ENCODE measurements around the gene RNF40. TPM values are rescaled to one million over a fixed set of nuclear protein-coding genes. Genes with fewer than 3 reads are reported as not detected.

RNF40 gene
- total RNA-seq, 1 donor from 2014 or later = 100 TPM

DNA sequence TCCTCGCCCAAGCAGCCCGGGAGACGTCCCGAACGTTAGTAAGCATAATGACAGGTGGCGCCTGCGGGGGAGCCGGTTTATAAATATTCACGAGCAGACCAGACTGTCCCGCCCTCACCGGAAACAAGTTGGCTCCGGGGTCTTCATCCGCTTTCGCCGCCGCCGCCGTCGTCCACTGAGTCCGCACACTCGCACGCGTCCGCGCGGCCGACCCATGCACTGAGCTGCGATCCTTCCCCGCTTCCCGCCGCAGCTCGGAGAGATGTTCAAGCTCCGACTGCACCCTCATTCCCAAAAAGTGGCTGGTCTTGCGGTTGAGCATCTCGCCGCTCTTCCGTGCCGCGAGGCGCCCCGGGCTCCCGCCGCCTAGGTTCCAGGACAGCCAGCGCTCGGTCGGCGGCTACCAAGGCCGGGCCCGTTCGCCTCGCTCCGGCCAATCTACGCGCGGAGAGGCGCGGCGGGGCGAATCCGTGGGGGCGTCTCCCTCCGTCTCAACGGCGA, 645 bp upstream of the RNF40 start:
- Mint-ChIP-seq H3K9me3 (no peaks in the 10 kb centered on the region), H3K27me3 (no peaks in the 10 kb centered on the region), H3K4me3 (peak overlapping the region; percentile 97), H3K4me1 (peaks cover 22% of the 10 kb centered on the region), H3K36me3 (ENCODE audit: low read depth) (peaks cover 36% of the 10 kb centered on the region), H3K27ac (peak overlapping the region; percentile 83)
- intact Hi-C loops (cut with micrococcal nuclease) = loop anchor here (5.0 kb wide), 2 partner anchors 104 to 131 kb away; partner anchors contain the start of genes BCL7C and FBRS
- DNase-seq = peak; percentile 83

DNA sequence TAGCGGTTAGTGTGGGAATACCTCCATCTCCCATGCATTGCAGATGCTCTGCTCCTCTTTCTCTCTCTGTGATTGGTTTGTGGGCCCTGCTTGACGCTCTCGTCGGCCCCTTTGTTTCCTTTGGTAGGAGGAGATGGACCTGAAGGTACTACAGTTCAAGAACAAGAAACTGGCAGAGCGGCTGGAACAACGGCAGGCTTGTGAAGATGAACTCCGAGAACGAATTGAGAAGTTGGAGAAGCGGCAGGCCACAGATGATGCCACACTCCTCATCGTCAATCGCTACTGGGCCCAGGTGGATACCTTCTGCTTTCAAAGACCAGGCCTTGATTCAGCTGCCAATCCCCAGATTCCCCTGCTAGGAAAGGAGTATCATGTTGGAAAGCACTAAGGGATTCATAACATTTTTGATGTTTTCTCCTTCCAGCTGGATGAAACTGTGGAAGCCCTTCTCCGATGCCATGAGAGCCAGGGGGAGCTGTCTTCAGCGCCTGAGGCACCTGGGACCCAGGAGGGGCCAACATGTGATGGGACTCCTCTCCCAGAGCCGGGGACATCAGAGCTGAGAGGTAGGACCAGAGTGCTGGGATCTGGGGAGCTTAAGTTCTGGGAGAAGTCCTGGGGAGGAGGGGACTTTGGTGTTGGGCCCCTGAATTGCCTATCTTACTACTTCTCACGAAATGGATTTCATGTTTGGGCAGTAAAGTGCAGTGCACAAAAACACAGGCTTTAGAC, 1.0 kb downstream of the RNF40 start:
- Mint-ChIP-seq H3K4me1 (peaks cover 22% of the 10 kb centered on the region), H3K36me3 (ENCODE audit: low read depth) (peaks cover 42% of the 10 kb centered on the region), H3K4me3 (peak overlapping the region; percentile 97), H3K27ac (peak overlapping the region; percentile 83), H3K27me3 (no peaks in the 10 kb centered on the region), H3K9me3 (no peaks in the 10 kb centered on the region)
- DNase-seq = no peak
- intact Hi-C loops (cut with micrococcal nuclease) = loop anchor here (1.0 to 5.0 kb wide), 8 partner anchors 12 to 270 kb away; partner anchors contain the start of genes BCL7C, FBRS, PHKG2 and STX4

DNA sequence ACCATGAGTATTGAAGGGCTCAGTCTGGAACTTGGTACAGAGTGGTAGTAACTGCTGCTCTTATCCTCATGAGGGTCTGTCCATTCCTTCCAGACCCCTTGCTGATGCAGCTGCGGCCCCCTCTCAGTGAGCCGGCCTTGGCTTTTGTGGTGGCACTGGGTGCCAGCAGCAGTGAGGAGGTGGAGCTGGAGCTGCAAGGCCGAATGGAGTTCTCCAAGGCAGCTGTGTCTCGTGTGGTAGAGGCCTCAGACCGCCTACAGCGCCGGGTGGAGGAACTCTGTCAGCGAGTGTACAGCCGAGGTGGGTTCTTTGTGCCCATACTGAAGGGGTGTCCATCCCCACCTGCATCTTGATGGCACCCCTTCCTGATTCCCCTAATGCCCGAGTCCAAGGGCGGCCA, 2.0 kb downstream of the RNF40 start:
- peak overlapping the region; percentile 97 for H3K4me3 Mint-ChIP-seq
- no peak overlapping the region for H3K27ac Mint-ChIP-seq
- intact Hi-C loops (cut with micrococcal nuclease) = loop anchor here (5.0 kb wide), 2 partner anchors 107 to 128 kb away; partner anchors contain the start of genes BCL7C and FBRS

DNA sequence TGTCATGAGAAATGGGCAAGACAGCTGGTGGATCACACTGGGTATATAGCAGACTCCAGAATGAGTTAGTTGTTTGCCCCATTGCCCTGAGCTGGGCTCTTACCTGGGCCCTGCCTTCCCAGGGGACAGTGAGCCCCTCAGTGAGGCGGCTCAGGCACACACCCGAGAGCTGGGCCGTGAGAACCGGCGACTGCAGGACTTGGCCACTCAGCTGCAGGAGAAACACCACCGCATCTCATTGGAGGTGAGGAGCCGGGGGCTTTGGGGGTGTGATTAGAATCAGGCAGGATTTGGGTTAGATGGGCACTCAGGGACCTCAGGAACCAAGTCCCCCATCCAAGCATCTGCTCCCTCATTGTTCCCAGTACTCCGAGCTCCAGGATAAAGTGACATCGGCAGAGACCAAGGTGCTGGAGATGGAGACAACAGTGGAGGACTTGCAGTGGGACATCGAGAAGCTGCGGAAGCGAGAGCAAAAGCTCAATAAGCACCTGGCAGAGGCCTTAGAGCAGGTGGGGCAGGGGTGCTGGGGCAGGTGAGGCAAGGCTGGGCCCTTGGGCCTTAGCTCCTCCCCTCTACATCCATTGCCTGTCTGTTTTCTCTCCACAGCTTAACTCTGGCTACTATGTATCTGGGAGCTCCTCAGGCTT, 2.8 kb downstream of the RNF40 start:
- intact Hi-C loops (cut with micrococcal nuclease) = loop anchor here (5.0 kb wide), 2 partner anchors 108 to 127 kb away; partner anchors contain the start of genes BCL7C and FBRS
- Mint-ChIP-seq H3K9me3 (no peaks in the 10 kb centered on the region), H3K27me3 (no peaks in the 10 kb centered on the region), H3K27ac (no peak overlapping the region), H3K36me3 (ENCODE audit: low read depth) (peaks cover 50% of the 10 kb centered on the region), H3K4me3 (no peak overlapping the region), H3K4me1 (peaks cover 24% of the 10 kb centered on the region)
- DNase-seq = no peak

More for the DNA sequence above, 2.0 kb downstream of the RNF40 start:
- H3K36me3 Mint-ChIP-seq (ENCODE audit: low read depth) = peaks cover 46% of the 10 kb centered on the region
- H3K4me1 Mint-ChIP-seq = peaks cover 23% of the 10 kb centered on the region
- H3K27me3 Mint-ChIP-seq = no peaks in the 10 kb centered on the region
- DNase-seq = no peak
- H3K9me3 Mint-ChIP-seq = no peaks in the 10 kb centered on the region

DNA sequence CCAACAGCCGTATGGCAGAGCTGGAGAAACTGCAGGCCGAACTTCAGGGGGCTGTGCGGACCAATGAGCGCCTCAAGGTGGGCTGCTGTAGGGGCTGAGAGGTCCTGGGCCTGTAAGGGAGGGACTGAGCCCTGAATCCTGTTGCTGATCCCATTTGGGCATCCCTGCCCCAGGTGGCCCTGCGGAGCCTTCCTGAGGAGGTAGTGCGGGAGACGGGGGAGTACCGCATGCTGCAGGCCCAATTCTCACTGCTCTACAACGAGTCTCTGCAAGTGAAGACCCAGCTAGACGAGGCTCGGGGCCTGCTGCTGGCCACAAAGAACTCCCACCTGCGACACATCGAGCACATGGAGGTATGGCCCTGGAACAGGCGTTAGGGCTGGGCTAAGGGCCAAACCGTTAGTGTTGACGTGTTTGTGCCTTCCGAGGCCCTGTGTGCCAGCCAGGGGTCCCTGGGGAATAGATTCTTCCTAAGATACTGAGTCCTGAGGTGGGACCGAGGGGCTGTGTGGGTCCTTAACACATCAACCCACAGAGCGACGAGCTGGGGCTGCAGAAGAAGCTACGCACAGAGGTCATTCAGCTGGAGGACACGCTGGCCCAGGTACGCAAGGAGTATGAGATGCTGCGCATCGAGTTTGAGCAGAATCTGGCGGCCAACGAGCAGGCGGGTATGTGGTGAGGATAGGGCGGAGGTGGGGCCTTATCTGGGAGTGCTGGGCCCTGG, 4.2 kb downstream of the RNF40 start:
- Mint-ChIP-seq H3K4me1 (peaks cover 14% of the 10 kb centered on the region), H3K36me3 (ENCODE audit: low read depth) (peaks cover 59% of the 10 kb centered on the region), H3K9me3 (no peaks in the 10 kb centered on the region), H3K27me3 (no peaks in the 10 kb centered on the region), H3K27ac (no peak overlapping the region), H3K4me3 (no peak overlapping the region)
- intact Hi-C loops (cut with micrococcal nuclease) = no loop called here
- no peak for DNase-seq

DNA sequence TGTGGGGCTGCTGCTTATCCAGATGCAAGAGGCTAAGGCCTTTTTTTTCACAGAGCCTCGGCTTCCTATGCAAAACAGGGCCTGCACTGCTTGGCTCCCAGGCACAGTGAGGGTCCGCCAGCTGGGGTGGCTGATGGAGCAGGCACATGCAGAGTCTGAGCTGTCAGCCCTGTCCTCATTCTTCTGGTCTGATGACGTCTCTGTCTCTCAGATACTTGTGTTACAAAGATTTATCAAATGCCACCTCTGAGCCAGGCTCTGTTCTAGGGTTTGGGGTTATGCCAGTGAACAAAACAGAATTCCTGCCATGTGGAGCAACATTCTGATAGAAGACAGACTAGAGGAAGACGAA, 4.8 kb downstream of the RNF40 start:
- intact Hi-C loops (cut with micrococcal nuclease) = no loop called here
- Mint-ChIP-seq H3K36me3 (ENCODE audit: low read depth) (peaks cover 62% of the 10 kb centered on the region), H3K4me3 (no peak overlapping the region)

DNA sequence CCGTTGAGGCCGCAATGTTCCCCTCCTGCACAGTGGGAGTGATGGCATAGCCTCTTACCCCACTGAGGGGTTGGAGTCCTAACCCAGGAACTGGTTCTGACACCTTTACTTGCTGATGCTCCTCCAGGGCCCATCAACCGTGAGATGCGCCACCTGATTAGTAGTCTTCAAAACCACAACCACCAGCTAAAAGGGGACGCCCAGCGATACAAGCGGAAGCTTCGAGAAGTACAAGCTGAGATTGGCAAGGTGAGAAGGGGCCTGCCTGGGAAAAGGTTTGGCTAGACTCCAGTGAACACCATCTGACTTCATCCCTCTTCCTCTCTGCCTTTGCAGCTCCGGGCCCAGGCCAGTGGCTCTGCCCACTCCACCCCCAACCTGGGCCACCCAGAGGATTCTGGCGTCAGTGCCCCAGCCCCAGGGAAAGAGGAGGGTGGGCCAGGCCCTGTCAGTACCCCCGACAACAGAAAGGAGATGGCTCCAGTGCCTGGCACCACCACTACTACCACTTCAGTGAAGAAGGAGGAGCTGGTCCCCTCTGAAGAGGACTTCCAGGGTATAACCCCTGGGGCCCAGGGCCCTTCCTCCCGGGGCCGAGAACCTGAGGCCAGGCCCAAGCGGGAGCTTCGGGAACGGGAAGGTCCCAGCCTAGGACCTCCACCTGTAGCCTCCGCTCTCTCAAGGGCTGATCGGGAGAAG, 5.8 kb downstream of the RNF40 start:
- no peak overlapping the region for H3K27ac Mint-ChIP-seq
- no peak overlapping the region for H3K4me3 Mint-ChIP-seq
- intact Hi-C loops (cut with micrococcal nuclease) = no loop called here
- no peaks in the 10 kb centered on the region for H3K9me3 Mint-ChIP-seq
- no peak for DNase-seq
- peaks cover 66% of the 10 kb centered on the region for H3K36me3 Mint-ChIP-seq (ENCODE audit: low read depth)
- no peaks in the 10 kb centered on the region for H3K27me3 Mint-ChIP-seq
- H3K4me1 Mint-ChIP-seq = peaks cover 12% of the 10 kb centered on the region

More for the DNA sequence above, 4.8 kb downstream of the RNF40 start:
- DNase-seq = no peak
- H3K9me3 Mint-ChIP-seq = no peaks in the 10 kb centered on the region
- H3K27ac Mint-ChIP-seq = no peak overlapping the region
- H3K4me1 Mint-ChIP-seq = peaks cover 14% of the 10 kb centered on the region
- no peaks in the 10 kb centered on the region for H3K27me3 Mint-ChIP-seq

DNA sequence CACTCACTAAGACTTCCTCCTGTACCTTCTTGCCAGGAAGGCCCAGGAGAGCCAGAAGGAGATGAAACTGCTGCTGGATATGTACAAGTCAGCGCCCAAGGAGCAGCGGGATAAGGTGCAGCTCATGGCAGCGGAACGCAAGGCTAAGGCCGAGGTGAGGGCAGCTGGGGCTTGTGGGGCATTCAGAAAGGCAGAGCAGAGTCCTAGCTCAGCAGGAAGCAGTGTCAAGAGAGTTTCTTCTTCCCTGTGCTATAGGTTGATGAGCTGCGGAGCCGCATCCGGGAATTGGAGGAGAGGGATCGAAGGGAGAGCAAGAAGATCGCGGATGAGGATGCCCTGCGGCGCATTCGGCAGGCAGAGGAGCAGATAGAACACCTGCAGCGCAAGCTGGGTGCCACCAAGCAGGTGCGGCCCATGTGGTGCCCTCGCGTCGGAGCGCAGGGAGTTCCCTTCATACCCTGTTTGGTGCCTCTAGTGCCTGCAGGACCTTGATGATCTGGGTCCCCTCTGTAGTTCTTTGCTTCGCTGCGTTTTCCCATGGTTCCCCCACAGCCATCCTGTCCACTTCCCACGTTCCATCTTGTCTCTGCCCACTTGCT, 6.6 kb downstream of the RNF40 start:
- intact Hi-C loops (cut with micrococcal nuclease) = no loop called here
- no peak overlapping the region for H3K27ac Mint-ChIP-seq
- no peaks in the 10 kb centered on the region for H3K27me3 Mint-ChIP-seq
- peaks cover 11% of the 10 kb centered on the region for H3K4me1 Mint-ChIP-seq
- no peaks in the 10 kb centered on the region for H3K9me3 Mint-ChIP-seq
- peaks cover 69% of the 10 kb centered on the region for H3K36me3 Mint-ChIP-seq (ENCODE audit: low read depth)
- H3K4me3 Mint-ChIP-seq = no peak overlapping the region
- DNase-seq = no peak

DNA sequence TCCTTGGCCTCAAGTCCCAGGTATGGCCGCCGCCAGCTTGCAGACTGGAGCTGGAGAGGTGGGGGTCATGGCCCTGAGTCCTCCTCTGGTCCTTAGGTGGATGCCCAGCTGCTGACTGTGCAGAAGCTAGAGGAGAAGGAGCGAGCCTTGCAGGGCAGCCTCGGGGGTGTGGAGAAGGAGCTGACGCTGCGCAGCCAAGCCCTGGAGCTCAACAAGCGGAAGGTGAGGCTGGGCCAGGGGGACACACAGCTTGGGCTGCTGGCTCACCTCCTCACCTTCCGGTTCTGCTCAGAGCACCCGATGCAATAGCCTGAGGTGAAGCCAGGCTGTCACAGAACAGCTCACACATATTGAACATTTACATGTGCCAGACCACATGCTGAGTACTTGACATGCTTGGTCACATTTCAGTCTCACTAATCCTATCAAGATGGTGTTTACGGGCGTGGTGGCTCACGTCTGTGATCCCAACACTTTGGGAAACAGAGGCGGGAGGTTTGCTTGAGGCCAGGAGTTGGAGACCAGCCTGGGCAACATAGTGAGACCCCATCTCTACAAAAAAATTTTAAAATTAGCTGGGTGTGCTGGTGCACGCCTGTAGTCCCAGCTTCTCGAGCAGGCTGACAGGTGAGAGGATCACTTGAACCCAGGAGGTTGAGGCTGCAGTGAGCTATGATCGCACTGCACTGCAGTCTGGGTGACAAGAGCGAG, 7.4 kb downstream of the RNF40 start:
- no peaks in the 10 kb centered on the region for H3K27me3 Mint-ChIP-seq
- no peak for DNase-seq
- H3K4me1 Mint-ChIP-seq = peaks cover 9% of the 10 kb centered on the region
- H3K9me3 Mint-ChIP-seq = no peaks in the 10 kb centered on the region
- intact Hi-C loops (cut with micrococcal nuclease) = no loop called here
- H3K4me3 Mint-ChIP-seq = no peak overlapping the region
- no peak overlapping the region for H3K27ac Mint-ChIP-seq
- H3K36me3 Mint-ChIP-seq (ENCODE audit: low read depth) = peaks cover 62% of the 10 kb centered on the region

DNA sequence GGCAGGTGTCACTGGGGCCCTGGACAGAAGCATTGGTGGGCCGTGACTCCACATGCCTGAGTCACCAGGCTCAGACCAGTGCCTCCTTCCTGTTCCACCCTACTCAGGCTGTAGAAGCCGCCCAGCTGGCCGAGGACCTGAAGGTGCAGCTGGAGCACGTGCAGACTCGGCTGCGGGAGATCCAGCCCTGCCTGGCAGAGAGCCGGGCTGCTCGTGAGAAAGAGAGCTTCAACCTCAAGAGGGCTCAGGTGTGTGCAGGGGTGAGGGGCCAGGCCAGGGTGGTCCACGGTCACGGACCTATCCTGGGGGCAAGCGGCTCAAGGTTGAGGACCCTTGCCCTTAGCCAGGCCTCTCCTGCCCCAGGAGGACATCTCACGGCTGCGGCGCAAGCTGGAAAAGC, 9.6 kb downstream of the RNF40 start:
- H3K4me3 Mint-ChIP-seq = no peak overlapping the region
- peaks cover 18% of the 10 kb centered on the region for H3K4me1 Mint-ChIP-seq
- H3K27ac Mint-ChIP-seq = no peak overlapping the region
- no peak for DNase-seq
- intact Hi-C loops (cut with micrococcal nuclease) = no loop called here
- peaks cover 46% of the 10 kb centered on the region for H3K36me3 Mint-ChIP-seq (ENCODE audit: low read depth)
- H3K27me3 Mint-ChIP-seq = no peaks in the 10 kb centered on the region
- H3K9me3 Mint-ChIP-seq = no peaks in the 10 kb centered on the region

DNA sequence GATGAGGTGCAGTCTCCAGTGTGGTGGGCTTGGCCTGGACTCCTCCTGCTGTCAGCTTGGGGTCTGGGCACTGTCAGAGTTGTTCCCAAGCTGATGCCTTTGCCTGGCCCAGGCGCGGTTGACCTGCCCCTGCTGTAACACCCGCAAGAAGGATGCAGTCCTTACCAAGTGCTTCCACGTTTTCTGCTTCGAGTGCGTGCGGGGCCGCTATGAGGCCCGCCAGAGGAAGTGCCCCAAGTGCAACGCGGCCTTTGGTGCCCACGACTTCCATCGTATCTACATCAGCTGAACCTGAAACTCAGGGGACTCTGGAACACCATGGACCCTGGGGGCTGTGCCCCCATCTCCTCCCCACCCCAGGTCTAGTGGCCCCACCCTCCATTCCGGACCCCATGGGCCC, 11.7 kb downstream of the RNF40 start:
- peaks cover 38% of the 10 kb centered on the region for H3K36me3 Mint-ChIP-seq (ENCODE audit: low read depth)
- intact Hi-C loops (cut with micrococcal nuclease) = loop anchor here (2.0 kb wide), 1 partner anchor 149 kb away; the partner anchor contains the start of gene FBXL19

DNA sequence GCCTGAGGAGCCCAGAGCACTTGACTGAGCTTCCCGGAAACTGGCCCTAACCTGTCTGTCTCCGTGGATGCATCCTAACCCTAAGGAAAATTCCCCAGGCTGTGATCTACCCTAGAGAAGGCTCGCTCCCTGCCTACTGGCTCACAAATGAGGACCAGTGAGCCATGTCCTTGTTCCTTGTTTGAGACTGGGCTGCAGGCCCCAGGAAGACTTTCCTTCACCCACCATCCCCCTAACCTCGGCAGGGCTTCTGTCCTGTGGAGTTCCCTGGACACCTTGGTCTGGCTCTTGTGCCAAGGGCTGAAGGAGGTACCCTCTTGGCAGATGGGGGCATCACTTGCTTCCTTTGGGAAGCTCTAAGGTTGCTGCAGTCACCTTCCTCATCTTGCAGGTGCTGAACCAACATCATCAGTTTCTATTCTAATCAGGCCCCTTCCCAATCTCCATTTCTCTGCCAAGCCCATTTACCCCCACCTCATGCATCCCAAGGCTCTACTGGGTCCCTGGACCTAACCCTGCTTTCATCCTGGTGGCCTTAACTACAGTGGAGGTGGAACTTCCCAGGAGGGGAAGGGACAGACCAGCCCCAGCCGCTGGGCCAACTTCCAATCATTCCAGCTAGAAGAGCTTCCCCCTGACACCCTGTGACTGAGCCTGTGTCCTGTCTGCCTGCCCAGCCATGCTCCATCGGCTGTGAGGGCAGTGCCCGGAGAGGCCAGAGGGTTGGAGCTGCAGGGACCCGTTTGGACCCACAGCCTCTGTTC, 12.4 kb downstream of the RNF40 start:
- peak overlapping the region; percentile 91 for H3K4me3 Mint-ChIP-seq
- H3K4me1 Mint-ChIP-seq = peaks cover 22% of the 10 kb centered on the region
- H3K36me3 Mint-ChIP-seq (ENCODE audit: low read depth) = peaks cover 33% of the 10 kb centered on the region
- no peaks in the 10 kb centered on the region for H3K9me3 Mint-ChIP-seq
- intact Hi-C loops (cut with micrococcal nuclease) = loop anchor here (1.0 to 5.0 kb wide), 3 partner anchors 12 to 148 kb away; partner anchors contain the start of genes CFAP119, FBXL19 and RNF40
- H3K27ac Mint-ChIP-seq = peak overlapping the region; percentile 95
- DNase-seq = peak; percentile 65
- no peaks in the 10 kb centered on the region for H3K27me3 Mint-ChIP-seq

More for the DNA sequence above, 11.7 kb downstream of the RNF40 start:
- no peak overlapping the region for H3K4me3 Mint-ChIP-seq
- H3K27ac Mint-ChIP-seq = no peak overlapping the region
- H3K4me1 Mint-ChIP-seq = peaks cover 23% of the 10 kb centered on the region
- no peak for DNase-seq
- no peaks in the 10 kb centered on the region for H3K27me3 Mint-ChIP-seq
- H3K9me3 Mint-ChIP-seq = no peaks in the 10 kb centered on the region

Data from activated CD4-positive, alpha-beta T cell treated with anti-CD3 and anti-CD28 coated beads, Interleukin-2, amount 10 ng/mL, durations not matched to agents 24 days and 14 days (primary cell).